Mucosa of descending colon (tissue), 3 donors: ENCODE measurements around the gene WDR7. TPM values are rescaled to one million over a fixed set of nuclear protein-coding genes. Genes with fewer than 3 reads are reported as not detected.

Experiments used
- ATAC-seq: fragments of 200-7000 bp; cut with Tn5 transposase; one replicate; pipeline ENCODE4 v1.9.1; 2020; ENCODE audit warnings: mild to moderate bottlenecking, moderate library complexity
- DNase-seq, 3 donors: peaks; one replicate each; pipeline ENCODE4 v3.0.0-alpha.2; 2020
- H3K36me3 ChIP-seq: fragments of 200-600 bp; one replicate; pipeline ENCODE4 v1.8.0; 2021; ENCODE audit warnings: low read depth, mild to moderate bottlenecking
- H3K4me1 ChIP-seq: fragments of 200-600 bp; one replicate; pipeline ENCODE4 v1.8.0; 2021; ENCODE audit warnings: low read depth, mild to moderate bottlenecking
- H3K4me3 ChIP-seq: fragments of 200-600 bp; one replicate; pipeline ENCODE4 v1.8.0; 2021; ENCODE audit warnings: mild to moderate bottlenecking
- H3K9me3 ChIP-seq: fragments of 200-600 bp; one replicate; pipeline ENCODE4 v1.8.0; 2021; ENCODE audit warnings: mild to moderate bottlenecking
- CTCF ChIP-seq: fragments of 200-600 bp; IDR thresholded peaks from one replicate; pipeline ENCODE4 v1.8.0; 2022; ENCODE audit warnings: antibody characterized with exemption, mild to moderate bottlenecking
- intact Hi-C, 2 donors: fragments of 100-400 bp; cut with DNase I in 1 of 2; cut with micrococcal nuclease in 1 of 2; formaldehyde crosslinking; loops; one replicate each; pipeline versions ENCODE4 v1.11.0 to v1.11.1; 2022; cut with DNase I, micrococcal nuclease
- total RNA-seq, 3 donors: library from RNA; stranded (reverse); fragmentation: NEBNext Ultra II Directional in 2 of 3; extraction: Animal tissue kit (Norgen Biotek cat#: 25700) in 2 of 3; gene quantifications; one replicate each; pipeline versions ENCODE4 v1.2.1 to v1.2.4, GENCODE V29; 2021 to 2023
- donor health status: DM: no; HTN: no; CAD: no; lungs with moderate emphysema.
- donor health status: DM: no; HTN: no; CAD: no.
- donor health status: DM: no; HTN: yes; CAD: no.

WDR7 gene
- total RNA-seq, 3 donors from 2014 or later: 28.4 to 38.8 (median 29.3) TPM

GRCh38 chr18:57083485-57083884, 432.3 kb downstream of the WDR7 start:
- Histone ChIP-seq H3K4me1 (peaks cover 3% of the 10 kb centered on the region), H3K4me3 (no peak overlapping the region), H3K36me3 (no peaks in the 10 kb centered on the region), H3K9me3 (no peaks in the 10 kb centered on the region)
- no peak for ATAC-seq
- no peak for TF ChIP-seq CTCF
- no peak for DNase-seq
- intact Hi-C loops: no loop called here

DNA sequence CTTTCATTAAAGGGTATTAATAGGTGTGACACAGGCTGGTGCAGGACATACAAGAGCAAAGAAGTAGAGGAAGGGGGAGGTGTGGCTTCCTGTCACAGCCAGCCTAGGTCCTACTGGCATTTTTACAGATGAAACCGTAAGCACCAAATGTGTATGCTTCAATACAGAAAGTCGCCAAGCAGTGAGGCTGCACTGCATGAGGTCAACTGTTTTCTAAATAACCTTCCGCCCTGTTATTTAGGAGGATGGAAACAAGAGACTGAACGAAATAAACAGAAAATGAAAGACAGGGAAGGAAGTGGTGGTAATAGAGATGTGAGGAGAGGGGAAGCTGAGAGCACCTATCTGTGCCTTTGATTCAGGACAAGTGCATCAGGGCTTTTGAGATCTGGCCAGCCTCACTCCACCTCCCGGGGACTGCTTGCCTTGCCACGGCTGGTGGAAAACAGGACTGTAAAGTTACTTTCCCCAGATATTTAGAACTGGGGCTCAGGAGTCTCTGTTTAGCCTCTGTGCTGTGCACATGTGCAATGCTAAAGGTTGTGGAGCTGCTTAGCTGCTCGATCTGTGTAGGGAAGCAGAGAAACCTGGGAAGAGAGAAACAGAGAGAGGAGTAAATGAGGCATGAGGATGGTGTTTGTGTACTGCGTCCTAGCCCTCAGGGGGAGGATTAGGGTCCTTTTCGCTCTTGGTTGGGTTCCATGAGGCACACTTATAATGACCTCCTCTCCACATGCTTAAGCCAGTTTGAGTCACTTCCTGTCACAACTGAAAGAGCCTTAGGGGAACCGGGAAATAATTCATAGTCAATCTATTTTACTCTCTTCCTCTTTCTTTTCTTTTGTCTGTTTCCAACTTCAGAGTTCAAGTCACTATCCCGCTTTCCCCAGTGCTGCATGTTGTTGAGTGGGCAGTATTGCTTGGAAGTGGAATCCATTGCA, 433.4 kb downstream of the WDR7 start:
- no peak for ATAC-seq
- H3K36me3 ChIP-seq: no peaks in the 10 kb centered on the region
- intact Hi-C loops: no loop called here
- H3K9me3 ChIP-seq: no peaks in the 10 kb centered on the region
- no peak for TF ChIP-seq CTCF
- DNase-seq: no peak
- no peak overlapping the region for H3K4me3 ChIP-seq
- peaks cover 3% of the 10 kb centered on the region for H3K4me1 ChIP-seq

- ATAC-seq: no peak
- Histone ChIP-seq H3K36me3 (no peaks in the 10 kb centered on the region), H3K9me3 (no peaks in the 10 kb centered on the region), H3K4me1 (peaks cover 3% of the 10 kb centered on the region), H3K4me3 (no peak overlapping the region)
- TF ChIP-seq CTCF: no peak
- no peak for DNase-seq
- intact Hi-C loops: no loop called here
Observed at GRCh38 chr18:57085371-57085770, 434.2 kb downstream of the WDR7 start.

GRCh38 chr18:57086163-57086562, 435.0 kb downstream of the WDR7 start:
- ATAC-seq (no peak), DNase-seq (no peak)
- intact Hi-C loops: no loop called here
- H3K9me3 ChIP-seq: no peaks in the 10 kb centered on the region
- H3K4me3 ChIP-seq: no peak overlapping the region
- TF ChIP-seq CTCF: no peak
- H3K36me3 ChIP-seq: no peaks in the 10 kb centered on the region
- H3K4me1 ChIP-seq: peaks cover 3% of the 10 kb centered on the region

Other genes starting within 250 kb of the WDR7 start
- 10 to 100 TPM; 51.0 to 62.0 (median 55.5) TPM for gene TXNL1, start 12.8 kb upstream of the WDR7 start, total RNA-seq